Heart left ventricle (tissue), 16 donors: ENCODE measurements around the gene NRROS. TPM values are rescaled to one million over a fixed set of nuclear protein-coding genes. Genes with fewer than 3 reads are reported as not detected.
"Not testable (repeated sequence)": the region's sequence is repeated elsewhere in the genome, so short reads cannot be mapped to it uniquely, and the experiment has no call there.

Source experiments
- ATAC-seq, 4 donors: fragments of 200-7000 bp; cut with Tn5 transposase; one replicate each; pipeline ENCODE4 v1.9.1; 2020 to 2022; ENCODE audit warnings: moderate library complexity in 4 of 4, mild to moderate bottlenecking in 3 of 4, moderate number of reproducible peaks in 1 of 4
- DNase-seq, 5 donors: peaks; one replicate each; pipeline ENCODE4 v3.0.0-alpha.2; 2020
- H3K27ac ChIP-seq, 12 donors: fragments of 200-600 bp; sonication (generic) in 4 of 12; one replicate each; pipeline versions ENCODE4 v1.5.0 to v1.8.0; 2016 to 2022; ENCODE audit warnings: mild to moderate bottlenecking in 2 of 12
- H3K27me3 ChIP-seq, 9 donors: fragments of 200-600 bp; sonication (generic) in 2 of 9; one replicate each; pipeline versions ENCODE4 v1.5.1 to v1.8.0; 2016 to 2022; ENCODE audit warnings: mild to moderate bottlenecking in 3 of 9
- H3K36me3 ChIP-seq, 9 donors: fragments of 200-600 bp; sonication (generic) in 2 of 9; one replicate each; pipeline versions ENCODE4 v1.5.0 to v1.8.0; 2018 to 2022; ENCODE audit warnings: mild to moderate bottlenecking in 2 of 9
- H3K4me1 ChIP-seq, 12 donors: fragments of 200-600 bp; sonication (generic) in 4 of 12; one replicate each; pipeline versions ENCODE4 v1.5.0 to v1.8.0; 2016 to 2022; ENCODE audit warnings: mild to moderate bottlenecking in 3 of 12
- H3K4me3 ChIP-seq, 12 donors: fragments of 200-600 bp; sonication (generic) in 4 of 12; one replicate each; pipeline versions ENCODE4 v1.5.0 to v1.8.0; 2017 to 2022; ENCODE audit warnings: mild to moderate bottlenecking in 9 of 12, moderate library complexity in 4 of 12
- H3K9me3 ChIP-seq, 12 donors: fragments of 200-600 bp; sonication (generic) in 4 of 12; one replicate each; pipeline versions ENCODE4 v1.5.0 to v1.8.0; 2016 to 2022; ENCODE audit warnings: mild to moderate bottlenecking in 1 of 12
- CTCF ChIP-seq, 12 donors: fragments of 200-600 bp; sonication (generic) in 4 of 12; IDR thresholded peaks; one replicate each; pipeline versions ENCODE4 v1.5.0 to v1.8.0; 2018 to 2022; ENCODE audit warnings: antibody characterized with exemption in 12 of 12, mild to moderate bottlenecking in 5 of 12
- POLR2A ChIP-seq, 2 donors: fragments of 450-650 bp; IDR thresholded peaks; one replicate each; pipeline ENCODE4 v1.6.1; 2017; ENCODE audit warnings: antibody characterized with exemption in 2 of 2, mild to moderate bottlenecking in 2 of 2, moderate library complexity in 2 of 2
- WGBS, 4 donors: extraction: QIAGEN DNeasy Blood & Tissue Kit in 2 of 4; methylation state at CpG; one replicate each; pipeline versions ENCODE4 v1.1.5 to v1.1.7; 2013 to 2018; 5-methylcytosine and 5-hydroxymethylcytosine counted together
- intact Hi-C, 10 donors: fragments of 100-400 bp; cut with DNase I; formaldehyde crosslinking; loops; one replicate each; pipeline versions ENCODE4 v1.11.1 to v1.14.2; 2022
- long read RNA-seq, 3 donors: library from polyadenylated mRNA; unstranded; transcript quantifications; one replicate each; pipeline ENCODE4 v2.0.0, GENCODE V29; 2020 to 2021
- polyA plus RNA-seq, 2 donors: library from polyadenylated mRNA; stranded (reverse); fragments of 200-250 nt; gene quantifications; one replicate each; pipeline ENCODE4 v1.2.3, GENCODE V29; 2013
- total RNA-seq, 9 donors: library from RNA; depleted of rRNA in 2 of 9; stranded (reverse); fragments of >200 nt in 2 of 9; fragmentation: NEBNext Ultra II Directional in 3 of 9; extraction: Animal tissue kit (Norgen Biotek cat#: 25700) in 3 of 9; gene quantifications; one replicate each; pipeline versions ENCODE4 v1.1.0 to v1.2.4, GENCODE V29; 2016 to 2023
- donor health status: ischemic (EF 13 %, LVEDD 7.1; RV severe dilation, severe dysfunction).
- donor health status: healthy with polysubstance abuse.
- donor health status: DM: no; HTN: yes; CAD: no.
- donor health status: DM: no; HTN: no; CAD: no.
- donor health status: ischemic (EF 25% LVEDD 6.9; RV normal size, moderate dysfunction).
- donor health status: ischemic (EF 25% LVEDD 5.7; RV mildly dilated, moderate dysfunction).
- donor health status: healthy.
- donor health status: DM: yes; HTN: yes; CAD: no.
- donor health status: ischemic (EF 35%, LVEDD 5.7; RV mildly dilated, moderate dysfunction).
- donor health status: nonischemic (EF 11% LVEDD 7.7; RV severe dilation, severe dysfunction).
- donor health status: DM: yes; HTN: yes; CAD: no.
- donor health status: PGD.
- donor health status: ischemic (EF 29% LVEDD 5.4; RV normal size, mild dysfunction).
- donor health status: nonischemic (EF 23%, LVEDD 6.1; RV moderate dilation, normal function).

NRROS gene
- 10 to 100 TPM in 1 of 9 donors, 1 to 10 TPM in 8; 2.1 to 23.8 (median 3.4) TPM for total RNA-seq
- polyA plus RNA-seq: 1 to 10 TPM; 1.4 to 2.6 TPM
- long read RNA-seq, donor 1, partial matches to known transcripts: 0 of 2 reads
- long read RNA-seq, donor 1, other reads (novel, unspliced or antisense): 0 of 2 reads
- long read RNA-seq, donor 2: 0 reads
- long read RNA-seq, donor 3, partial matches to known transcripts: 0 of 1 reads
- long read RNA-seq, donor 3, other reads (novel, unspliced or antisense): 1 of 1 reads

- 4 to 15% (median 5%) methylated on average over 5 to 65 of the region's 65 CpGs for WGBS, 4 donors
- ATAC-seq: peak in 3 of 4 donors; percentile 85 to 89 (median 87)
- H3K4me3 ChIP-seq: peak within 1 kb of the TSS; percentile 30 to 89 (median 62)
- intact Hi-C loops: loop anchor here in 4 of 10 donors (5.0 to 10.0 kb wide), 3 partner anchors 38 to 48 kb away; no protein-coding TSS in a partner anchor
- H3K36me3 ChIP-seq: peaks cover 0 to 11% (median 0%) of the 10 kb centered on the region in 9 donors
- peaks cover 0 to 73% (median 8%) of the 10 kb centered on the region in 12 donors for H3K4me1 ChIP-seq
- peak in 1 of 12 donors; percentile 7 for TF ChIP-seq CTCF (IDR thresholded peaks at IDR 0.05)
- peak in 1 of 2 donors; percentile 41 for TF ChIP-seq POLR2A (IDR thresholded peaks at IDR 0.05)
- DNase-seq: peak; percentile 72 to 85 (median 77)
- peak within 1 kb of the TSS; percentile 21 to 96 (median 75) for H3K27ac ChIP-seq
- no peaks in the 10 kb centered on the region for H3K9me3 ChIP-seq
- peaks cover 0 to 29% (median 0%) of the 10 kb centered on the region in 9 donors for H3K27me3 ChIP-seq
Observed at GRCh38 chr3:196639483-196640296, at the start of gene NRROS. Gene NRROS (plus strand): TSS chr3:196639694. CDS start chr3:196654540, 14,846 bp downstream.

DNA sequence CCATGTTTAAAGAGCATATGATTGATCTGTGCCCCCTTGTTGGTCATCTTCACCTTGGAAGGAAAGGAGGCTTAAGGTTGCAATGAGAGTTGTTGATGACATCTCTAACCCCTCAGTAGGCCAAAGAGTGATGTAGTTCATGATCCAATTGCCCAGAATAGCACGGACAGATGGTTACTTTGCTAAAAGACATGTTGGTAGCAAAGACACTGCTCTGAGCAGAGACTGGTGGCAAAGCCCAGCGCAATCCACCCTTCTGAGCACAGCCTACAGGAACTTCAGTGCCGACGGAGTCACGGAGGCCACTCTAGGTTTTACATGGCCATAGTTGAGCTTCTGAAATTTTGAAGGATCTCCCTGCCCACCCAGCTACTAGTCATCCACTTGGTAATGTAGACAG, 49.2 kb upstream of the NRROS start:
- peaks cover 0 to 6% (median 0%) of the 10 kb centered on the region in 9 donors for H3K27me3 ChIP-seq
- ATAC-seq (peak in 1 of 4 donors; percentile 45), DNase-seq (no peak)
- H3K36me3 ChIP-seq: peaks cover 0 to 25% (median 15%) of the 10 kb centered on the region in 9 donors
- H3K4me3 ChIP-seq: no peak overlapping the region
- intact Hi-C loops: no loop called here
- no peaks in the 10 kb centered on the region for H3K9me3 ChIP-seq
- no peaks in the 10 kb centered on the region for H3K4me1 ChIP-seq
- H3K27ac ChIP-seq: no peak overlapping the region
- WGBS, 4 donors: 77 to 91% (median 82%) methylated on average over 5 of the region's 5 CpGs
- TF ChIP-seq POLR2A (IDR thresholded peaks at IDR 0.05) (no peak), CTCF (IDR thresholded peaks at IDR 0.05) (no peak)

DNA sequence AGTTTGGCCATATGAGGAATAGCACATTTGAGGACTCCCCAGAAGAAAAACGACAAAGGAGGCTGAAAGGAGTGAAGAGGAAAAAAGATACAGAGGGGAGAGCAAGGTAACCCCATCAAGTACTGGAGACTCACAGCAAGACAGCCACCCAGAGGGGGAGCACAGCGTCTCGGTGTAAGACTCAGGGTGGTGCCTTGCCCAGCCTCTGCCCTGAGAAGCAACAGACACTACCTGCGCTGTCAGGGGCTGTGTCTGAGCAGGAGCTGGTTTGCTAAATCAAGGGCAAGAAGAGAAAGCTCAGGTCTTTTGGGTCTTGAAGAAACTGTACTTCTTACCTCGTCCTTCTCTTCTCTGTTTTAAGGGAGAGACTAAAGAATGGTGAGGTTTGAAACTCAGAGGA, 43.1 kb upstream of the NRROS start:
- DNase-seq (no peak), ATAC-seq (no peak)
- Histone ChIP-seq H3K36me3 (no peaks in the 10 kb centered on the region), H3K4me3 (no peak overlapping the region), H3K27me3 (peaks cover 0 to 7% (median 0%) of the 10 kb centered on the region in 9 donors), H3K9me3 (no peaks in the 10 kb centered on the region), H3K4me1 (peaks cover 0 to 4% (median 0%) of the 10 kb centered on the region in 12 donors), H3K27ac (no peak overlapping the region)
- TF ChIP-seq CTCF (IDR thresholded peaks at IDR 0.05): no peak
- no peak for TF ChIP-seq POLR2A (IDR thresholded peaks at IDR 0.05)
- 26 to 41% (median 35%) methylated on average over 5 of the region's 5 CpGs for WGBS, 4 donors
- intact Hi-C loops: no loop called here

DNA sequence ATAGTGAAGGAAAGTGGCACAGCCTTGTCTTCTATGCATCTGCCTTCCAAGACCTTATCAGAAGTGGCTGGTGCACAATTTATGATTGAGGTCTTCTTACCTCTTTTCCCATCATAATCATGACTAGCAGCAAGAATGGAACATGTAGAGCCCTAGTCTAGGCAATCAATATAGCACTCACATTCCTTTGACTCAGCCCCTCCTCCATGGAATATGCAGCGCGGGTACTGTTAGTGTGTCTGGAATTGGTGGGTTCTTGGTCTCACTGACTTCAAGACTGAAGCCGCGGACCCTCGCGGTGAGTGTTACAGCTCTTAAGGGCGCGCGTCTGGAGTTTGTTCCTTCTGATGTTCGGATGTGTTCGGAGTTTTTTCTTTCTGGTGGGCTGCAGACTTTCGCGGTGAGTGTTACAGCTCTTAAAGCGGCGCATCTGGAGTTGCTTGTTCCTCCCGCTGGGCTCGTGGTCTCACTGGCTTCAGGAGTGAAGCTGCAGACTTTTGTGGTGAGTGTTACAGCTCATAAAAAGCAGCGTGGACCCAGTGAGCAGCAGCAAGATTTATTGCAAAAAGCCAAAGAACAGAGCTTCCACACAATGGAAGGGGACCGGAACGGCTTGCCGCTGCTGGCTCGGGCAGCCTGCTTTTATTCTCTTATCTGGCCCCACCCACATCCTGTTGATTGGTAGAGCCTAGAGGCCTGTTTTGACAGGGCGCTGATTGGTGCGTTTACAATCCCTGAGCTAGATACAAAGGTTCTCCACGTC, 41.3 kb upstream of the NRROS start:
- H3K9me3 ChIP-seq, H3K36me3 ChIP-seq, ATAC-seq, DNase-seq, H3K27me3 ChIP-seq, intact Hi-C loops, H3K4me1 ChIP-seq, H3K27ac ChIP-seq: not testable (repeated sequence)
- 63 to 77% (median 71%) methylated on average over 24 to 25 of the region's 25 CpGs for WGBS, 4 donors
- peak overlapping the region in 1 of 12 donors; percentile 30 for H3K4me3 ChIP-seq
